ENCODE measurements around the gene LGALS4.

- TF ChIP-seq GATA2 (CRISPR knock-in tag; IDR thresholded peaks at IDR 0.05) (no peak), EZH2phosphoT487 (IDR thresholded peaks at IDR 0.05; ENCODE audit: borderline replicate concordance, low read depth) (no peak), CTCF (IDR thresholded peaks at IDR 0.05) (no peak)
These were observed 24.9 kb upstream of the LGALS4 start for GRCh38 chr19:38837656-38838121.
